ENCODE data around the gene ZNF106. TPM values are rescaled to one million over a fixed set of nuclear protein-coding genes. Genes with fewer than 3 reads are reported as not detected.

ZNF106 gene
- total RNA-seq, 4 donors from 2014 or later: 312 to 568 (median 428) TPM

GRCh38 chr15:42456971-42457370 is 34.0 kb downstream of the ZNF106 start:
- intact Hi-C loops (cut with DNase I): loop anchor here (2.0 kb wide), 1 partner anchor 14 kb away; no protein-coding TSS in a partner anchor
- H3K4me1 ChIP-seq: peaks cover 16 to 64% (median 54%) of the 10 kb centered on the region in 4 donors
- H3K27ac ChIP-seq (replicated peaks in 1 of 4): peak overlapping the region; percentile 83 to 89 (median 86)
- TF ChIP-seq EP300 (IDR thresholded peaks at IDR 0.05): no peak
- TF ChIP-seq CTCF (IDR thresholded peaks at IDR 0.05): no peak
- TF ChIP-seq POLR2AphosphoS5 (IDR thresholded peaks at IDR 0.05): no peak
- no peak for TF ChIP-seq POLR2A (IDR thresholded peaks at IDR 0.05; ENCODE audit: low read depth)
- no peak for DNase-seq (ENCODE audit: extremely low spot score)
- H3K4me3 ChIP-seq: peak overlapping the region; percentile 39 to 60 (median 51)
- H3K36me3 ChIP-seq: peaks cover 0 to 13% (median 3%) of the 10 kb centered on the region in 4 donors
- H3K9me3 ChIP-seq: no peaks in the 10 kb centered on the region
- 24% methylated on average over 3 of the region's 3 CpGs for WGBS
- no peaks in the 10 kb centered on the region for H3K27me3 ChIP-seq

- Histone ChIP-seq H3K9me3 (no peaks in the 10 kb centered on the region), H3K4me3 (peak overlapping the region; percentile 39 to 60 (median 51)), H3K4me1 (peaks cover 16 to 64% (median 54%) of the 10 kb centered on the region in 4 donors), H3K27me3 (no peaks in the 10 kb centered on the region), H3K36me3 (peaks cover 3 to 15% (median 7%) of the 10 kb centered on the region in 4 donors), H3K27ac (replicated peaks in 1 of 4) (peak overlapping the region; percentile 83 to 89 (median 86))
- intact Hi-C loops (cut with DNase I): loop anchor here (2.0 kb wide), 1 partner anchor 14 kb away; no protein-coding TSS in a partner anchor
- DNase-seq (ENCODE audit: extremely low spot score): no peak
- TF ChIP-seq POLR2AphosphoS5 (IDR thresholded peaks at IDR 0.05): no peak
- no peak for TF ChIP-seq EP300 (IDR thresholded peaks at IDR 0.05)
- TF ChIP-seq POLR2A (IDR thresholded peaks at IDR 0.05; ENCODE audit: low read depth): no peak
- no peak for TF ChIP-seq CTCF (IDR thresholded peaks at IDR 0.05)
These were observed 34.4 kb downstream of the ZNF106 start for GRCh38 chr15:42456531-42456930.

GRCh38 chr15:42453826-42454225 is 37.1 kb downstream of the ZNF106 start:
- DNase-seq (ENCODE audit: extremely low spot score): no peak
- TF ChIP-seq POLR2A (IDR thresholded peaks at IDR 0.05; ENCODE audit: low read depth) (no peak), CTCF (IDR thresholded peaks at IDR 0.05) (no peak), EP300 (IDR thresholded peaks at IDR 0.05) (no peak), POLR2AphosphoS5 (IDR thresholded peaks at IDR 0.05) (no peak)
- 95% methylated on average over 3 of the region's 3 CpGs for WGBS
- Histone ChIP-seq H3K36me3 (peaks cover 22 to 42% (median 28%) of the 10 kb centered on the region in 4 donors), H3K4me3 (peak overlapping the region in 1 of 4 donors; percentile 48), H3K27ac (replicated peaks in 1 of 4) (no peak overlapping the region), H3K27me3 (no peaks in the 10 kb centered on the region), H3K9me3 (no peaks in the 10 kb centered on the region), H3K4me1 (peaks cover 10 to 71% (median 52%) of the 10 kb centered on the region in 4 donors)
- intact Hi-C loops (cut with DNase I): no loop called here

- Histone ChIP-seq H3K4me3 (no peak overlapping the region), H3K9me3 (no peaks in the 10 kb centered on the region), H3K27ac (replicated peaks in 1 of 4) (no peak overlapping the region), H3K4me1 (peaks cover 0 to 56% (median 29%) of the 10 kb centered on the region in 4 donors), H3K27me3 (no peaks in the 10 kb centered on the region), H3K36me3 (peaks cover 49 to 77% (median 60%) of the 10 kb centered on the region in 4 donors)
- WGBS: 98% methylated on average over 4 of the region's 4 CpGs
- TF ChIP-seq CTCF (IDR thresholded peaks at IDR 0.05) (no peak), POLR2A (IDR thresholded peaks at IDR 0.05; ENCODE audit: low read depth) (no peak), POLR2AphosphoS5 (IDR thresholded peaks at IDR 0.05) (no peak), EP300 (IDR thresholded peaks at IDR 0.05) (no peak)
- intact Hi-C loops (cut with DNase I): no loop called here
- no peak for DNase-seq (ENCODE audit: extremely low spot score)
These were observed 40.5 kb downstream of the ZNF106 start for GRCh38 chr15:42450425-42450790.

Data from esophagus muscularis mucosa (tissue), 4 donors.